T1000 (cell line): ENCODE results near the gene CPNE9.

ENCODE experiments used
- DNase-seq: peaks from one replicate; lab custom pipeline; 2025; ENCODE audit warnings: mixed read lengths; lab: John Stamatoyannopoulos, UW

CPNE9 gene

GRCh38 chr3:9703736-9704346 lies at the start of gene CPNE9:
Gene CPNE9, plus strand, starts transcription at chr3:9703833. Its CDS starts 164 bp downstream, at chr3:9703997.
- DNase-seq: no peak

- no peak for DNase-seq
Measured at GRCh38 chr3:9659849-9660248, 43.8 kb upstream of the CPNE9 start.

GRCh38 chr3:9660972-9661371 lies 42.7 kb upstream of the CPNE9 start:
- DNase-seq: no peak

GRCh38 chr3:9664119-9664751 lies 39.4 kb upstream of the CPNE9 start:
- DNase-seq: no peak

- DNase-seq: no peak
Measured at GRCh38 chr3:9666704-9667445, 36.8 kb upstream of the CPNE9 start.

- DNase-seq: no peak
Measured at GRCh38 chr3:9669277-9669676, 34.4 kb upstream of the CPNE9 start.

GRCh38 chr3:9669720-9670432 lies 33.8 kb upstream of the CPNE9 start:
- DNase-seq: no peak

GRCh38 chr3:9673082-9673481 lies 30.6 kb upstream of the CPNE9 start:
- DNase-seq: no peak

- no peak for DNase-seq
Measured at GRCh38 chr3:9673752-9674151, 29.9 kb upstream of the CPNE9 start.

GRCh38 chr3:9675736-9676290 lies 27.8 kb upstream of the CPNE9 start:
- DNase-seq: no peak

GRCh38 chr3:9676785-9677184 lies 26.8 kb upstream of the CPNE9 start:
- DNase-seq: no peak

GRCh38 chr3:9678493-9678892 lies 25.1 kb upstream of the CPNE9 start:
- DNase-seq: no peak

GRCh38 chr3:9679476-9680080 lies 24.1 kb upstream of the CPNE9 start:
- DNase-seq: no peak

GRCh38 chr3:9681011-9681722 lies 22.5 kb upstream of the CPNE9 start:
- DNase-seq: no peak

GRCh38 chr3:9681723-9682081 lies 21.9 kb upstream of the CPNE9 start:
- DNase-seq: no peak

GRCh38 chr3:9682096-9682495 lies 21.5 kb upstream of the CPNE9 start:
- no peak for DNase-seq

GRCh38 chr3:9683426-9683825 lies 20.2 kb upstream of the CPNE9 start:
- DNase-seq: no peak

- no peak for DNase-seq
Measured at GRCh38 chr3:9685216-9686049, 18.2 kb upstream of the CPNE9 start.

- DNase-seq: no peak
Measured at GRCh38 chr3:9686050-9686550, 17.5 kb upstream of the CPNE9 start.

GRCh38 chr3:9686703-9687102 lies 16.9 kb upstream of the CPNE9 start:
- DNase-seq: no peak
